Astrocyte (in vitro differentiated cells and primary cell): Measurements from ENCODE around the gene MYCBP2.

Experiments used
- CTCF ChIP-seq: IDR thresholded peaks from 2 replicates; pipeline ENCODE4 v1.5.1; 2011; ENCODE audit warnings: low read depth, mild to moderate bottlenecking, inconsistent platforms, low read length, moderate library complexity; ENCODE audit not compliant: insufficient read depth
- EZH2 ChIP-seq: IDR thresholded peaks from 2 replicates; pipeline ENCODE4 v1.6.1; 2012; ENCODE audit warnings: mild to moderate bottlenecking, low read length, inconsistent platforms; ENCODE audit not compliant: insufficient read depth

- no peak for TF ChIP-seq CTCF
- TF ChIP-seq EZH2: no peak
Measured at GRCh38 chr13:77036279-77036678, 290.6 kb downstream of the MYCBP2 start.
